Osteoblast (primary cell): Measurements from ENCODE around the gene TMEM201. TPM values are rescaled to one million over a fixed set of nuclear protein-coding genes. Genes with fewer than 3 reads are reported as not detected.

Experiments used
- DNase-seq: peaks from one replicate; pipeline ENCODE4 v3.0.0; 2011; ENCODE audit warnings: low spot score, mixed read lengths; ENCODE audit not compliant: insufficient read length; ENCODE audit errors: missing footprints
- H2AFZ ChIP-seq: 2 replicates; pipeline ENCODE4 v1.6.0; 2011; ENCODE audit warnings: mild to moderate bottlenecking, low read length
- H3K27ac ChIP-seq: 2 replicates; pipeline ENCODE4 v1.5.1; 2011; ENCODE audit warnings: mild to moderate bottlenecking, low read depth, low read length, moderate library complexity
- H3K27me3 ChIP-seq: 2 replicates; pipeline ENCODE4 v1.6.0; 2012; ENCODE audit warnings: mild to moderate bottlenecking, control low read depth, inconsistent platforms, low read length, moderate library complexity; ENCODE audit not compliant: insufficient read depth
- H3K36me3 ChIP-seq: 2 replicates; pipeline ENCODE4 v1.5.1; 2011; ENCODE audit warnings: mild to moderate bottlenecking, low read length, control low read depth, moderate library complexity; ENCODE audit not compliant: insufficient read depth
- H3K4me1 ChIP-seq: 2 replicates; pipeline ENCODE4 v1.5.1; 2011; ENCODE audit warnings: mild to moderate bottlenecking, low read length, control low read depth, moderate library complexity; ENCODE audit not compliant: insufficient read depth
- H3K4me2 ChIP-seq: 2 replicates; pipeline ENCODE4 v1.6.0; 2011; ENCODE audit warnings: mild to moderate bottlenecking, low read length; ENCODE audit not compliant: insufficient read depth
- H3K4me3 ChIP-seq: fragments of 200-600 bp; sonication (generic); 3 replicates; pipeline ENCODE4 v1.5.1; 2012; ENCODE audit warnings: mild to moderate bottlenecking, low read length, inconsistent platforms; ENCODE audit not compliant: insufficient read depth
- H3K79me2 ChIP-seq: 2 replicates; pipeline ENCODE4 v1.6.0; 2012; ENCODE audit warnings: mild to moderate bottlenecking, low read length, control low read depth, inconsistent platforms; ENCODE audit not compliant: insufficient read depth
- H3K9me3 ChIP-seq: 2 replicates; pipeline ENCODE4 v1.5.1; 2011; ENCODE audit warnings: low read depth, low read length, control low read depth
- H4K20me1 ChIP-seq: 2 replicates; pipeline ENCODE4 v1.6.0; 2012; ENCODE audit warnings: mild to moderate bottlenecking, low read length, control low read depth; ENCODE audit not compliant: insufficient read depth
- total RNA-seq: library from RNA; depleted of rRNA; stranded (reverse); fragments of >200 nt; gene quantifications from 2 replicates; pipeline ENCODE4 v1.2.3, GENCODE V29; 2012
- TF ChIP-seq, protein P1 (sequence below): IDR thresholded peaks from 2 replicates; pipeline ENCODE4 v1.5.1; 2011; ENCODE audit warnings: mild to moderate bottlenecking, low read depth, low read length, moderate library complexity; ENCODE audit errors: extremely low read depth

Gene TMEM201
- total RNA-seq, 1 donor = 6.2 TPM

DNA sequence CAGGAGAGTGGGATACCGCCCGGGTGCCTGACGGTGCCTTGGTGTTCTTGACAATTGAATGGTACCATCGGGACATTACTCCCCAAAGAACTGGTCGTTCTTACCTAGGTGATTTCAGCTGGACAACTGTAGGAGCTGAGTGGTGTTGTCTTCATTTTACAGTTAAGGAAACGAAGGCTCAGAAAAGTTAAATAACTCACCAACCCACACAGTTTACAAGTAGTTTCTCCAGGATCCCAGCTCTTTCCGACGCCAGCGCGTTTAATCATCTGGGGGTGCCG, 64.4 kb downstream of the TMEM201 start:
- Histone ChIP-seq H2AFZ (no peak overlapping the region), H3K27ac (no peak overlapping the region), H3K79me2 (no peaks in the 10 kb centered on the region), H3K27me3 (peaks cover 27% of the 10 kb centered on the region), H3K36me3 (no peaks in the 10 kb centered on the region), H3K4me3 (no peak overlapping the region), H4K20me1 (no peaks in the 10 kb centered on the region), H3K9me3 (no peaks in the 10 kb centered on the region), H3K4me1 (peaks cover 4% of the 10 kb centered on the region), H3K4me2 (no peak overlapping the region)
- TF ChIP-seq, protein P1, sequence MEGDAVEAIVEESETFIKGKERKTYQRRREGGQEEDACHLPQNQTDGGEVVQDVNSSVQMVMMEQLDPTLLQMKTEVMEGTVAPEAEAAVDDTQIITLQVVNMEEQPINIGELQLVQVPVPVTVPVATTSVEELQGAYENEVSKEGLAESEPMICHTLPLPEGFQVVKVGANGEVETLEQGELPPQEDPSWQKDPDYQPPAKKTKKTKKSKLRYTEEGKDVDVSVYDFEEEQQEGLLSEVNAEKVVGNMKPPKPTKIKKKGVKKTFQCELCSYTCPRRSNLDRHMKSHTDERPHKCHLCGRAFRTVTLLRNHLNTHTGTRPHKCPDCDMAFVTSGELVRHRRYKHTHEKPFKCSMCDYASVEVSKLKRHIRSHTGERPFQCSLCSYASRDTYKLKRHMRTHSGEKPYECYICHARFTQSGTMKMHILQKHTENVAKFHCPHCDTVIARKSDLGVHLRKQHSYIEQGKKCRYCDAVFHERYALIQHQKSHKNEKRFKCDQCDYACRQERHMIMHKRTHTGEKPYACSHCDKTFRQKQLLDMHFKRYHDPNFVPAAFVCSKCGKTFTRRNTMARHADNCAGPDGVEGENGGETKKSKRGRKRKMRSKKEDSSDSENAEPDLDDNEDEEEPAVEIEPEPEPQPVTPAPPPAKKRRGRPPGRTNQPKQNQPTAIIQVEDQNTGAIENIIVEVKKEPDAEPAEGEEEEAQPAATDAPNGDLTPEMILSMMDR = no peak
- DNase-seq = no peak

DNA sequence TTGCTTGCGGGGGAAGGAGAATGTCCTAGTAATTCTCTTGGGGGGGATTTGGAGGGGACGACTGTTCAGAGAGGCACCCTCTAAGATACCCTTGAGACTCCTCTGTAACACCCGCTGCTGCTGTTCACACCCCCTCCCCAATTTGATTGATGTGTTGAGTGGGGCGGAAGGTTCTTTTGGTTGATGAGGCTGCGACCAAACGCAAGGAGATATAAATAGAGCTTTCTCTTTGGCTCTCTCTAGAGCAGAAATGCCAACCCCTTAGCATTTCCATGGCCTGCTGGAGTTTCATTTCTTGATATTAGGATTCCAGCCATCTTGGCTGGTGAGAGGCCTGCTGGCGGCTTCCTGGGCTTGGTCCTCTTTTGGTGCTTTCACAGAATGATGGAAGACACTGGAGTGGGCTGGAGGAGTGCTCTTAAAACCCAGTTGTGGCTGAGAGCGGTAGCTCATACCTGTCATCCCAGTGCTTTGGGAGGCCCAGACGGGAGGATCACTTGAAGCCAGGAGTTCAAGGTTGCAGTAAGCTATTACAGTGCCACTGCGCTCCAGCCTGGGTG, 64.9 kb downstream of the TMEM201 start:
- peaks cover 4% of the 10 kb centered on the region for H3K4me1 ChIP-seq
- H3K9me3 ChIP-seq = no peaks in the 10 kb centered on the region
- no peak overlapping the region for H3K27ac ChIP-seq
- H3K36me3 ChIP-seq = no peaks in the 10 kb centered on the region
- no peak overlapping the region for H3K4me3 ChIP-seq
- no peaks in the 10 kb centered on the region for H4K20me1 ChIP-seq
- peak; percentile 55 for DNase-seq
- H2AFZ ChIP-seq = no peak overlapping the region
- H3K79me2 ChIP-seq = no peaks in the 10 kb centered on the region
- peaks cover 27% of the 10 kb centered on the region for H3K27me3 ChIP-seq
- H3K4me2 ChIP-seq = no peak overlapping the region
- TF ChIP-seq, protein P1 = no peak

DNA sequence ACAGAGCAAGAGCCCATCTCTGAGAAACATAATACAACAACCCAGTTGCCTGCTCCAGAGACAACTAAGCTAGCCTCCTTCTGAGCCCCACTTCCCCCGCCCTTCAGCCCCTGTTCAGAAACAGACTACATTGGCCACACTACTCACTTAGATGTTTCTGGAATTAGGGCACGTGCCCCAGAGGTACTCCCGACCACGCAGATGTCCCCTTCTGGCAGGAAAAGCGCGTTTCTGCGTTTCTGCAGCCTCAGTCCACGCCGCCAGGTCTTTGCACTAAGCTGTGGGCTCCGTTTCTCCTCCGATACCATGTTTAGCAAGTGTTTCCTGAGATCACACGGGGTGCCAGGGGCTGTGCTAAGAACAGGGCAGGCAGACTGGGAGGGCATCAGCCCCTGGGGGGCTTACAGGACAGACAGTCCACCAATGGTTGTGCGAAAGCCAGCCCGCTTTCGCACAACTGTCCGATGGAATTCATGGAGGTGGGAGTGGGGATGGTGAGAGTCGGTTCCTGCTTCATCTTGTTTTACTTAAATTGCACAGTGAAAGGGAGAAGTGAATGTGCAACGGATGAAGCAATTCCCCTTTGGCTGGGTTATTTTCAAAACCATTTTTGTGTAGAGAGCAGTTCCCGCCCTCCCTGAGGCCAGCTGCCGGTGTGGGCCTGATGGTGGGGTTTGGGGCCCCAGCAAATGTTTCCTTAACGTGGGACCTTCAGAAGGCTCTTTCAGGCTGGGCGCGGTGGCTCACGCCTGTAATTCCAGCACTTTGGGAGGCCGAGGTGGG, 65.5 kb downstream of the TMEM201 start:
- Histone ChIP-seq H3K4me3 (no peak overlapping the region), H3K27ac (no peak overlapping the region), H4K20me1 (no peaks in the 10 kb centered on the region), H3K9me3 (no peaks in the 10 kb centered on the region), H2AFZ (no peak overlapping the region), H3K4me1 (peaks cover 7% of the 10 kb centered on the region), H3K79me2 (no peaks in the 10 kb centered on the region), H3K27me3 (peaks cover 27% of the 10 kb centered on the region), H3K36me3 (no peaks in the 10 kb centered on the region), H3K4me2 (no peak overlapping the region)
- TF ChIP-seq, protein P1 = no peak
- peak; percentile 59 for DNase-seq

DNA sequence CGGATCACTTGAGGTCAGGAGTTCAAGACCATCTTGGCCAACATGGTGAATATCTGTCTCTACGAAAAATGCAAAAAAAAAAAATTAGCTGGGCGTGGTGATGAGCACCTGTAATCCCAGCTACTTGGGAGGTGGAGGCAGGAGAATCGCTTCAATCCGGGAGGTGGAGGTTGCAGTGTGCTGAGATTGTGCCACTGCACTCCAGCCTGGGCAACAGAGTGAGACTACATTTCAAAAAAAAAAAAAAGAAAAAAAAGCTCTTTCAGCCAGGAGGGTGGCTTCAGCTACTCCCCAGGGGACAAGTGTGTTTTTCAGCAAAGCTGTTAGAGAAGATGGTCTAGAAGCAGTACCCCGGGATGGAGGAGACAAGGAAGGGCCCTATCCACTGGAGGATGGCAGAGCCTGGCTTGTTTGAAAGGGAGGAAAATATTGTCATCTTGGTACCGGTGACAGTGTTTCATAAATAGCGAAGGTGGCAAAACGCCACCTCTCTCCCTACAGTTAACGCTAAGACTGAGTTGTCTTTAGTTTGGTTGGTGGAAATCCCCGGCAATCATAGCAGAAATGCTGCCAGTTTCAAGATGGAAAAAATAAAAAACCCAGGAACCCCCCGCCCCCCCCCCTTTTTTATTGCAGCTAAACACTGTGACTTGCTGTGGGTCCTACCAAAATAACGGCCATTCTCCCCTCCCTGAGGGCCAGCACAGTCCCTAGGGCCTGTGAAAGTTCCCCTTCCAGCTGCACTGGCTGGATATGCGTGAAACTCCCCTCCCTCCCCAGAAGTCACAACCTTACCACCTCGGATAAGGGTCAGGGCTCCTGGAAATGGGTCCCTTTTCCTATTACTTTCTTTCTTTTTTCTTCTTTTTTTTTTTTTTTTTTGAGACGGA, 66.4 kb downstream of the TMEM201 start:
- no peak overlapping the region for H3K4me3 ChIP-seq
- H4K20me1 ChIP-seq = no peaks in the 10 kb centered on the region
- peaks cover 13% of the 10 kb centered on the region for H3K4me1 ChIP-seq
- no peak overlapping the region for H3K27ac ChIP-seq
- H3K4me2 ChIP-seq = no peak overlapping the region
- DNase-seq = peak; percentile 81
- no peaks in the 10 kb centered on the region for H3K79me2 ChIP-seq
- peaks cover 27% of the 10 kb centered on the region for H3K27me3 ChIP-seq
- no peaks in the 10 kb centered on the region for H3K9me3 ChIP-seq
- H2AFZ ChIP-seq = no peak overlapping the region
- TF ChIP-seq, protein P1 = no peak
- H3K36me3 ChIP-seq = no peaks in the 10 kb centered on the region
